Bone marrow (tissue), 2 donors: ENCODE results near the gene TRPM3.

Experiments used
- DNase-seq, 2 donors: peaks; one replicate each; lab custom pipeline; 2025; lab: John Stamatoyannopoulos, UW

Gene TRPM3

DNA sequence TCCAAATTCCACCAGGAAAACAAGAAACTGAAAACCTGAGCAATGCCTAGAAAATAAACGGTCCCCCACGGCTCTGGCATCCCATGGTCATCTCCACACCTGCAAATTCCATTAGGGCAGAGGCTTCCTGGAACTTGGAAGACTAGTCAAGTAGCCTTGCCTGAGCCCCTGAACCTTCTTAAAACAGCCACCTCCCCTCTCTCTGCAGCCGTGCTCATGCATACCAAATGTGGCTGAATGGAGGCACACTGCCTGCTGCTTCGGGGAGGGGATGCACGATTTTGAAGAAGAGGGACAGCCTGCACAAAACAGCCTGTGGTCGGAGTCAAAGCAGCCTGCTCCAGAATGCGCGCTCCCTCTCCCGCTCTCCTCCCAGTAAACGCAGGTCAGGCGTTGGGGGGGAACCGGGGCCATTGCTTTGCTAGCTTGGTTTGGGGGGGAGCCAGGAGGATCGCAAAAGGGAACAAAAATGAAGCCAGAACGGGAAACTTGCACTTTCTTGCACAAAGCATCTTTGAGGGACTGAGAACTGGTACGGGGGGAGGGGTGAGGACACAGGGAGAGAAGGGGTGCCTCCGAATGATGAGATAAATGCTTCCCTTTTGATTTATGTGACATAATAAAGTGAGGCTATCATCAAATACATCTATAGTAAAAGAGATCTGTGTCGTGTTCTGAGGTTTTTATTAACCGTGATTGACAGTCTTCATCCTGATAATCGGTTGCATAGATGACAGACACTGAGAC, at the start of gene TRPM3:
Gene TRPM3 (minus strand): TSS at position 347 of the 747 bp plus-strand sequence. CDS start 267 bp downstream, at position 80.
- DNase-seq: no peak

- DNase-seq: no peak
Observed at GRCh38 chr9:71168418-71168817, 47.0 kb upstream of the TRPM3 start.

- DNase-seq: no peak
Observed at GRCh38 chr9:71162126-71162525, 40.7 kb upstream of the TRPM3 start.

- no peak for DNase-seq
Observed at GRCh38 chr9:71157731-71158130, 36.3 kb upstream of the TRPM3 start.

GRCh38 chr9:71147368-71147767, 25.9 kb upstream of the TRPM3 start:
- no peak for DNase-seq

DNA sequence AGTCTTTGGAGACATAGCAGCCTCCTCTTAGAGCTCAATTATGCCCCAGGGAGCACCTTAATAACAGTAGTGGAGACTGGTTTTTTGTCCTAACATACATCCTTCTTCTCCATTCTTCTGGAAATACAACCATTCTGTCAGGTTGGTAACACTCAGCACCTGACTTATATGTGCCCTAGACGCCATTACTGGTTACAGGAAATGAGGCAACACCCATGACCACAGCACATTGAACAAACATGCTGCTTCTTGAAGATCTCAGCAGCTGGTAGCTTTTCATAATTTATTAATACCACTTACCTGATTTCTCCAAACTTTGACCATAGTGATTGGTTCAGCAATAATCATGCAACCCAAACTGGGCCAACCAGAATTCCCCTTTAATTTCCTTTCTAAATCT, 25.1 kb upstream of the TRPM3 start:
- DNase-seq: no peak

DNA sequence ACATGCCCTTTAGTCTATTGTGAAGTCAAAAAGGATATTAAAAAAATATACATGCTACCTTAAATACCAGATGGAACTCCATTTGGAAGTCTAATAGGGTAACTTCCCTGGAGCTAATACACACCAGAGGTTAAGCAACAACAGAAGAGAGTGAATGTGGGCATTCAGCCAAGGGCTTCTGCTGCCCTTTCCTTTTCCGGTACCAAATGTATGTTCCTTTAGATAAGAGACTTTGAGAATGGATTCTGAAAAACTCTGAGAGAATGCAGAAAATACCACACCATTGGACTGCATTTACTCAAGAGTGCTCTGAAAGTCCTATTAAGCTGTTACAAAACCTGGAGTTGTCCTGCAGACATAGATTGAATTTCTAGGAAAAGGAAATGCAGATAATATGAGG, 23.8 kb upstream of the TRPM3 start:
- DNase-seq: peak in 1 of 2 donors; percentile 40

GRCh38 chr9:71144495-71144894, 23.1 kb upstream of the TRPM3 start:
- no peak for DNase-seq

DNA sequence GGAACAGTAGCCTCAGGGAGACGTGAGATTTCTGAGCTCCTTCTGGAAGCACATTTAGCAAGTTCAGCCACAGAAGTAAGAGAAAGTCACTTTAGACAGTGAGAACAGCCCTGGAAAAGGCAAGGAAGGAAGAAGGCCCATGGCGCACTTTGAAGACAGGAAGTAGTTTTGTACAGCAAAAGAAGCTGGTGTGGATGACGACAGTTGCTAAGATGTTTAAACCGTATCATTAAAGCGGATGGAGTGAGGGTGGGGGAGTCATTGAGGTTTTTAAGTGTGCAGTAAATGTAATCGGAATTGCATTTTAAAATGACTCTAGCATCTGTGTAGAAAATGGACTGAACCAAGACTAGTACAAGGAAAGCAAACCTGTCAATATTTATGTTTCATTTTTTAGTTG, 15.3 kb upstream of the TRPM3 start:
- no peak for DNase-seq

- DNase-seq: no peak
Observed at GRCh38 chr9:71131145-71131544, 9.7 kb upstream of the TRPM3 start.

- DNase-seq: no peak
Observed at GRCh38 chr9:71130521-71130920, 9.1 kb upstream of the TRPM3 start.

DNA sequence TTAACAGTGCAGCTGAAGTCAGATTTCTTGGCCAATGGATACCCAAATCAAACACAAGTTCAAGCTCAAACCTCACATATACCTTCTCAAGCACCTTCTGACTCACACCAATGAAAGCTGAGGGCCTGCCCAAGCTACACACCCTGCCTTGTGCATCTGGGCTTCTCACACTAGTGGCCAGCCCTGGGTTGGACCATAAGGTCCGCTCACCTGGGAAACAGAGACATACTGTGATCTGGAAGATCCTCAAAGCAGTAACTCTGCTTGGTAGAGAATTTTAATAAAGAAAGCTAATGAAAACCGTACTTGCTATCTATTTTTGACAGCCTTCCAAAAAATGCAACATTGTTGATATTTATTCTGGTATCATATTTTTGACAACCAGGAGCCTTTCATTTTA, 7.4 kb upstream of the TRPM3 start:
- no peak for DNase-seq

- DNase-seq: no peak
Observed at GRCh38 chr9:71127301-71127700, 5.9 kb upstream of the TRPM3 start.

- DNase-seq: no peak
Observed at GRCh38 chr9:71122421-71122820, 1.0 kb upstream of the TRPM3 start.

- no peak for DNase-seq
Observed at GRCh38 chr9:71122022-71122275, 528 bp upstream of the TRPM3 start.

DNA sequence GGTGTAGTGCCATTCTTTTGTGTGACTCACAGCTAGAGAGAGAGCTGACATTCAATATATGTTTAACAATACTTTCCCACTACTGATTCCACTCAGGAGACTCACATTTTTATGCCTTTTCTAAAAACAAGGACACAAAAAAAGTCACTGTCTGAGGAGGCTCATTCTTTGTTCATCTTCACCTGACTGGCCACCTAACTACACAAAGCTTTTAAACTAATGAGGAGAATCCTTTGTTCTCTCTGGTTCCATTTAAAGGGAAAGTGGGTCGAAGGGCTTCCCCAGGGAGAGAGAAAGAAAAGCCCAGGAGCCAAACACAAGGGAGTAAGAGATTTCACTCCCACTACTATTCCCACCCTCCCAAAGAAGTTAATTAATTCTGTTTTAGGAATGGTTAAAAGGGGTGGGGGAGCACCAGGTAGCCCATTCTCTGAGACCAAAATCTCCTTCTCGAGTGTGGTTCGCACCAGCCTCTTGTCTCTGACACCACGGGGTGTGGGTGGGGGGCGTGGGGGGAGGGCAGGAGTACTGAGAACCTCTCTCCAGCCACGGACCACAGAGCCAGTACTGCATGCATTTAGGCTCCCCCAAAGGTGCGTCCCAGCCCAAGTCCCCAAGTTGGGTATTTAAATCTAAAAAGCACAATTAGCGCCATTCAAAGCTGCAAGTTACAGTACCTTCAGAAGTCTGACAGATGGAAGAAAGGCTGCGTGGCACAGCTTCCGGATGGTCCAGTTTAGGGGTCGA, 747 bp downstream of the TRPM3 start:
- no peak for DNase-seq

DNA sequence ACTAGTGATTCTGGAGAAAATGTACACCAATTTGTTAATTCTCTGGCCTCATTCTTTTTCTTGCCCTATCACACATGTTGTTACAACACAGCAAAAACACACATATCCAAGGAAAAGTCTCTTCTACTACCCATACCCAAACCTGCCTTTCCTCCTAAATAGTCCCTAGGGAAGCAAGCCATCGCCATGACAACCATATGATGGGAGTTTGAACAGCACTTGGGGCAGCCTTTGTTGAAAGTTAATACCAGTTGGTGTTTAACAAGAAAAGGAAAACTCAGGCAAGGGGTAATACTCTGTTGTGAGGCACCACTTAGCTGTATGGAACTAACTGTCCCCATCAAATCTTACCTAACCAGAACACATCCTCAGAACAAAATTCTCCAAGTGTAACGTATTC, 1.7 kb downstream of the TRPM3 start:
- DNase-seq: no peak

GRCh38 chr9:71118324-71118723, 3.1 kb downstream of the TRPM3 start:
- DNase-seq: no peak

DNA sequence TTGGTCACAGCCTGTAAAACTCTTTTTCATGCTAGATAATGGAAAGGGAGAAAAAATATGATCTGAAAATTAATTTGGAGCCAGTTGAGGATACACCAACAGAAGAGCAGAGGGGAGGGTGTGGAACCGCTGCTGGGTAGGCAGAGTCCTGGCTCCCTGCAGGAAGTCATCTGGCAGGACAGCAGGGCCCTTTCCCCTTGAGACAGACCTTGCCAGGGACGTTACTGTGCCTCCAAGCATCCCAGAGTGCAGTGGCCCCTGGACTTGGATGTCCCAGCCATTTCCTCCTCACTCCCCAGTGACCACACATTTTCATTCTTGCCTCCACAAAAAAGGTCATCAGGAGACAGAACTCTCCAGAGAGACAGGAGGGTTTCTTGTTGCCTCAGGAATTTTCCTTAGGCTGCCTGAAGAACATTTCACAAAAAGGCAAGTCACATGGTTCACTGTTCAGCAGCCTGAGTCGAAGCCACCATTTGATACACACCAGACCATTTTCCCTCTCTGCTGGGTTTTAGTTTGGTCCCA, 5.9 kb downstream of the TRPM3 start:
- DNase-seq: no peak

DNA sequence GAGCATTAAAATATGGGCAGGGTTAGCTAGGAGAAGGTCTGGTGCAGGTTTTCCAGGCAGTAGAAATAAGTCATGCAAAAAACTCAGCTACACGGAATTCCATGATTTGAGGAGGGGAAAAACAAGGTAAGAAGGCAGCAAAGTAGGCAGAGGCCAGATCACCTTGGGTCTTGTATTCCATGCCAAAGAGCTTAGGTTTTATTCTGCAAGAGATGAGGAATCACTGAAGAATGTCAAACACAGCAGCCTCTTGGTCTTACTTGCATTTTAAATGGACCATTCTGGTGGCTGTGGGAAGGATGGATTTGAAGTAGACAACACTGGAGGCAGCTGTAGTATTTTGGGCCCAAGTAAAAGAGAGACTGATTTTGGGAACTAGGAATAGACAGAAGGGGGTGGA, 8.6 kb downstream of the TRPM3 start:
- no peak for DNase-seq

- DNase-seq: no peak
Observed at GRCh38 chr9:71108937-71109336, 12.5 kb downstream of the TRPM3 start.

DNA sequence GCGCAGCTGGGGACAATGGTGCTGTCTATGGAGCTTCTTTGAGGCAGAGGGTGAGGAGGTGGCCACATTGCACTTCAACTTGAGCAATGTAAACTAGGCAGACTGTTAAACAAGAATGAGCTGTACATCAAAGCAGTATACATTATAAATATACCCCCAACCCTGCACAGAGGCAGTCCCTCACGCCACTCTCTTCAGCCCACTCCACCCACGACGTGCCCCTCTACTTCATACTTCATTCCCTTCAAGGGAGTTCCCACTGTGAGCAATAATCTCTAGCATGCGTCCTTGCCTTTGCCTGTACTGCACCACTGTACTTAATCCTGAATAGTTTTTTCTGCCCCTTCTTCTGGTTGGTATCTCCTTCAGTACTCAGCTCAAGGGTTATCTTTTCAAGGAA, 14.4 kb downstream of the TRPM3 start:
- no peak for DNase-seq

GRCh38 chr9:71105192-71105591, 16.2 kb downstream of the TRPM3 start:
- DNase-seq: no peak

DNA sequence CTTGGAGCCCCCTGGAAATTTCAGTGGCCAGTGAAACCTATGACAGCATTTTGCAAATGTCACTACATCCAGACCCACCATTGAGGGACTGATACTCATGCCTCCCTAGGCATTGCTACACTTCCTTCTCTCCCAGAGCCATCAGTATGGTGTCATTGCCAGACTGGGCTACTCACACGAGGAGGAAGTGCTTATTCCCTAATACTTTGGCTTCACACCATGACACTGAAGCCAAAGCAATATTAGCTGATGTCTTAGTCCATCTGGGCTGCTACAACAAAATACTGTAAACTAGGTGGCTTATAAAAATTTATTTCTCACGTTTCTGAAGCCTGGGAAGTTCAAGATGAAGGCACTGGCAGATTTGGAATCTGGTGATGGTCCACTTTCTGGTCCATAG, 22.6 kb downstream of the TRPM3 start:
- DNase-seq: no peak
